Hypothalamus (tissue), 51 donors: Measurements from ENCODE around the gene NOX5.

Source experiments
- DNase-seq, 51 donors: peaks; one replicate each; lab custom pipeline; 2025; lab: John Stamatoyannopoulos, UW

NOX5 gene

GRCh38 chr15:69017978-69018377 is 3.5 kb downstream of the NOX5 start:
- DNase-seq: no peak

DNA sequence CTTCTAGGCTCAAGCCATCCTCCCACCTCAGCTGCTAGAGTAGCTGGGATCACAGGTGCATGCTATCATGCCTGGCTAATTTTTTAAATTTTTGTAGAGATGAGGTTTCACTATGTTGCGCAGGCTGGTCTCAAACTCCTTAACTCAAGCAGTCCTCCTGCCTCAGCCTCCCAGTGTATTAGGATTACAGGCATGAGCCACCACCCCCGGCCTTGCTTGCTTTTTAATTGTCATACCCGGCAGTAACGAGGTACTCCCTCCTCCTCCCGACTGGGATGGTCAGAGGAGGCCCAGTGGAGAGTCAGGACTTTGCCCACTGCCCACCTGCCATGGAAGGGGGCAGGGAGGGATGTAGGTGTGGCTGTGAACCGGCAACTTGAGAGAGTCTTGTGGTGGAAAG is 4.5 kb downstream of the NOX5 start:
- no peak for DNase-seq

- no peak for DNase-seq
These were observed 7.4 kb downstream of the NOX5 start for GRCh38 chr15:69021895-69022294.

DNA sequence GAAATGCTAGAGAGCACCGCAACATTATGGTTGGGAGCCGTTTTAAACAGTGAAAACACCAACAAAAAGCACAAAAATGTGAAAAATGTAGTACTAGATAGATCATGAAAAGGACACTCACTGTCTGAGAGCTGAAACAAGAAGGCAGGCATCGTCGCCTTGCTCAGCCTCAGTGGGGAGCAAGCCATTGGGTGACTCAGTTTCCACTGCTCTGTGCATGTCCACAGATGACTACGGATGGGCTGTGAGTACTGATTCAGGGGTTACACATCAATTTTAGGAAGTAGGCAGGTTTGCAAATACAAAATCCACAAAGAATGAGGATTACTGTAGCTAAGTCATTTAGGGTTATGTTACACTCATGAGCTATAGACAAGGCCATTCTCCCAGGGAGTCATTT is 10.8 kb downstream of the NOX5 start:
- no peak for DNase-seq

GRCh38 chr15:69026355-69026754 is 11.9 kb downstream of the NOX5 start:
- DNase-seq: no peak

GRCh38 chr15:69027976-69028518 is 13.6 kb downstream of the NOX5 start:
- DNase-seq: no peak

DNA sequence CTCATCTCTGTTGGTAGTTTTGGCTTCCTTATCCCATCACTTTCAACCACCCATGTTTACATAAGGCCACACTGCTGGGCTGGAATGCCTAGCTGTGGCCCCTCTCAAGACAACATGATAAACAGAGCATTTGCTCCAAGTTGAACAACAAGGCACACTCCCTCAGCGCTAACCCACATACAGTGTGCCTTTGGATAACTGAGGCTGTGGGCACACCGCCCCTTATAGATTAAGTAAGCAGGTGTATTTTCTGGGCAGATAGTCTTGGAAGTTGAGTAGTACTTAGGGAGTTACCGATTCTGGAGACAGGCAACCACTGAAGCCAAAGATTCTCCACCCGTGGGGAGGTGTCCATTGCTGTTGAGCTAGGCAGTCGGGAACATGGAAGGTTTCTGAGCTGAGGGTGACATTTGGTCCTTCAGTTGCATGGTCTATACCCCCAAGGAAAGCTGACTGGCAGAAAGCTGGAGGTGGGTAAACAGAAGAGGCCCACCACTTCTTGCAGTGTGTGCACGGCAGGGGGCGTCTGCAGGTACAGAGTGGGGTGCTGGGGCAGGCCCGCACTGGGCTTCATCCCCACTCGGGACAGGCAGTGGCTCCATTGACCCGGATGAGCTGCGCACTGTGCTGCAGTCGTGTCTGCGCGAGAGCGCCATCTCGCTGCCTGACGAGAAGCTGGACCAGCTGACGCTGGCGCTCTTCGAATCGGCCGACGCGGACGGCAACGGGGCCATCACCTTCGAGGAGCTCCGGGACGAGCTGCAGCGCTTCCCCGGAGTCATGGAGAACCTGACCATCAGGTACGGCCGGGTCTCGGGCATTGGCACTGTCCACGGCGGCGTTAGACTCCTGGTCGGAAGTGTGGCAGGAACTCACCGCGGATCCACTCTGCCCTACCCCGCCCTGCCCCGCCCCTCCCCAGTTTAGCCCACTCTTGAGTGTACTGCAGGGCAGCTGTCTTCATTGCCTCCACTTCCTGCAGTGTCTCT is 16.8 kb downstream of the NOX5 start:
- peak in 5 of 51 donors; percentile 2 to 21 (median 6) for DNase-seq

GRCh38 chr15:69032031-69032430 is 17.5 kb downstream of the NOX5 start:
- no peak for DNase-seq

DNA sequence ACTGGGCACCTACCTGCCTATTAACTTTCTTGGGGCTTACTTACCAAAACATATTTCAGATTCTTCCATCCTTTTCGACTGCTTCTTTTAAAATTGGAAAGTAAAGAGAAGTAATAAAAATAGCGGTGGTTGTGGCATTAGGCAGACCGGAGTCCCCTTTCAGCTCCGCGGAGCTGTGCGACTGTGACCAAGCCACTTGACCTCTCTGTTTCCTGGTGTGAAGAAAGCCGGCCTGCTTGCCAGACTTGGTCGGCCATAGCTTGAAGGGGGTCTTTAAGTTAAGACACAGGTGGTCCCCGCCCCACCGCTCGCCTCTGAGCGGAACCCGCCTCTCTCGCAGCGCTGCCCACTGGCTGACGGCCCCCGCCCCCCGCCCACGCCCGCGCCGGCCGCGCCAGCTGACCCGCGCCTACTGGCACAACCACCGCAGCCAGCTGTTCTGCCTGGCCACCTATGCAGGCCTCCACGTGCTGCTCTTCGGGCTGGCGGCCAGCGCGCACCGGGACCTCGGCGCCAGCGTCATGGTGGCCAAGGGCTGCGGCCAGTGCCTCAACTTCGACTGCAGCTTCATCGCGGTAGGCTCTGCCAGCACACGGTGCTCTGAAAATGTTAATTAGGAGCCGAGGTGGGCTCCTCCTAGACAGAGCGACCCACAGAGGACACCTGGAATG is 18.3 kb downstream of the NOX5 start:
- no peak for DNase-seq

DNA sequence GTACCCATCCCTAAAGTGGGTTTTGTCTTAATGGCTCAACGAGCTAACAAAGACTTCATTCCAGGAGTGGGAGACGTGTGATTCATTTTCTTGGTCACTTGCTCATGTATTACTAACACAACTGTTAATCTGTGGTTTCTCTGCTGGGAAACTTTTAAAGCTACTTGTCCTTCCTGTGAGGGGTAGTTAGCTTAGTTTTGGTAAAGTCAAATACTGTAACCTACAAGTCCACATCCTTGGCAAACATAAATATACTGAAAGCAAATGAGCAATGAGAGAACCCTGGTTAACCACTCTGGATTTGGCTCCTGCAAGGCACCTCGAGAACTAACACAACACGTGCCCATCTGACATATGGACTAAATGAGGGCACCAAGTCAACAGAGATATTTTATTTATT is 19.9 kb downstream of the NOX5 start:
- DNase-seq: no peak

DNA sequence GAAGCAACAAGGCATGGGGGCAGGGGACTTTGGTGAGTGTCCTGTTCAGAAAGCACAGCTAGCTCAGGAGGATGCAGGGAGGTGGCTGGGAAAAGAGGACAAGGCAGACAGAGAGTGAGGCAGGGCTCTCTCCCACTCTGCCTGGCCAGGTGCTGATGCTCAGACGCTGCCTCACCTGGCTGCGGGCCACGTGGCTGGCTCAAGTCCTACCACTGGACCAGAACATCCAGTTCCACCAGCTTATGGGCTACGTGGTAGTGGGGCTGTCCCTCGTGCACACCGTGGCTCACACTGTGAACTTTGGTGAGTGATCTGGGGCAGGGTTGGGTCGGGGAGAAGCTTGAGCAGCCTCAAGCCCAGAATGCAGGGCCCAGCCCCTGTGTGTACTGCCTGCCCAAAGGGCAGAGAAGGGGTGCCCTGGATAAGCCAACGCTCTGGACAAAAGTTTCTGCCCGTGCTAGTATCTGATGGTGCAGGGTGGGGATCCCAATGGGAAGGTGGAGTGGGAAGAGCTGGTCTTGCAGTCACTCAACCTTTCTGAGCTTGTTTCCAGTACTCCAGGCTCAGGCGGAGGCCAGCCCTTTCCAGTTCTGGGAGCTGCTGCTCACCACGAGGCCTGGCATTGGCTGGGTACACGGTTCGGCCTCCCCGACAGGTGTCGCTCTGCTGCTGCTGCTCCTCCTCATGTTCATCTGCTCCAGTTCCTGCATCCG is 20.9 kb downstream of the NOX5 start:
- no peak for DNase-seq

- DNase-seq: no peak
These were observed 21.4 kb downstream of the NOX5 start for GRCh38 chr15:69035918-69036258.

GRCh38 chr15:69036826-69037225 is 22.3 kb downstream of the NOX5 start:
- DNase-seq: no peak

- DNase-seq: no peak
These were observed 23.0 kb downstream of the NOX5 start for GRCh38 chr15:69037482-69037881.

- DNase-seq: no peak
These were observed 23.5 kb downstream of the NOX5 start for GRCh38 chr15:69037977-69038376.

DNA sequence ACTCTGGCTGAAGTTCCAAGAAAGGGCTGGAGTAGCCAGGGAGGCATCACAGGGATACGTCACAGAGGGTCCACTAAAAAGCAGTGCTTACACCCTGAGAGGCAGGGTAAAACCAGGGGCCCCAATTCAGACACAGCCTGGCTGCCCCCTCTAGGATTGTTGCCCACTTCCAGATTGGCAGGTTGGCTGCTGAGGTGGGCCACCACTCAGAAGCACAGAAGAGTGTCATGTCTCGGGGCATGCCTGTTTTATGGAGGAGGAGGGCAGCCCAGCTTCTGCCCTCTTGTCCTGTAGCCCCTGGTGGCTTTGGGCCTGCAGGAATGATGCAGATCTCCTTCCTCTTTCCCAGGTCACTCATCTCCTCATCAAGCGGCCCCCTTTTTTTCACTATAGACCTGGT is 24.0 kb downstream of the NOX5 start:
- DNase-seq: no peak

GRCh38 chr15:69039516-69040225 is 25.2 kb downstream of the NOX5 start:
- DNase-seq: no peak

DNA sequence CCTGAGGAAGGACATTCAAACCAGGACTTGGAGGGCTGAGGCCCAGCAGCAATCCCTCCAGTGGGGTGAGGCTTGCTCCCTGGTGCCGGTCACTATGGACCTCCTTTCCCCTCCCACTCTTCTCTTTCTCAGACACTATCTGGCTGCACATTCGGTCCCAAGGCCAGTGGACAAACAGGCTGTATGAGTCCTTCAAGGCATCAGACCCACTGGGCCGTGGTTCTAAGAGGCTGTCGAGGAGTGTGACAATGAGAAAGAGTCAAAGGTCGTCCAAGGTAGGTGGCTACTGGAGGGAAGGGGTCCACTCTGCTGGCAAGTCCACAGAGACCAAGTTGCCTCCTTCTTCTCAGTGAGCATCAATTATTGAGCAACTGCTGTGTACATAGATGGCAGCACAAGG is 28.0 kb downstream of the NOX5 start:
- DNase-seq: no peak

GRCh38 chr15:69045802-69046201 is 31.3 kb downstream of the NOX5 start:
- DNase-seq: no peak

DNA sequence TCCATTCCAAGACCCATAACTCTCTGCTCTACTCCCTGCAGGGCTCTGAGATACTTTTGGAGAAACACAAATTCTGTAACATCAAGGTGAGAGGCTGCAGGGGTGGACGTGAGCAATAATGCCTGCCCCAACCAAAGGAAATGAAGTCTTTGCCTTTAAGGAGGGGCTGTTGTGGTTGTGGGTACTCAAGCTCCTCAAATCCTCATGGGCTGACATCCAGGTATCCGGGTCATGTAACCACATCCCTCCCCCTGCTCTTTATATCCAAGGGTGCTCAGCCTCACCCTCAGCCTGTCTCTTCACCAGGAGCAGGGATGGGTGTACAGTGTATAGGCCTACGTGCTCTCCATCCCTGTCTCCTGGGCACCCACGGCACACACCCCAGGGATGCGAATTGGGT is 32.3 kb downstream of the NOX5 start:
- no peak for DNase-seq

GRCh38 chr15:69049976-69050375 is 35.5 kb downstream of the NOX5 start:
- no peak for DNase-seq
